Esophagus mucosa (tissue), 1 donor: ENCODE measurements around the gene ADARB2. TPM values are rescaled to one million over a fixed set of nuclear protein-coding genes. Genes with fewer than 3 reads are reported as not detected.
"Not testable (repeated sequence)": the region's sequence is repeated elsewhere in the genome, so short reads cannot be mapped to it uniquely, and the experiment has no call there.

Source experiments
- ATAC-seq: fragments of 200-7000 bp; cut with Tn5 transposase; one replicate; pipeline ENCODE4 v1.9.1; 2020
- total RNA-seq: library from RNA; stranded (reverse); gene quantifications from one replicate; pipeline ENCODE4 v1.2.4, GENCODE V29; 2023
- donor health status: DM: yes; HTN: yes; CAD: no.

Gene ADARB2
- total RNA-seq, 1 donor from 2014 or later, result 0.20 TPM

- ATAC-seq, result no peak
Observed at GRCh38 chr10:1243486-1244234, 493.7 kb downstream of the ADARB2 start.

- no peak for ATAC-seq
Observed at GRCh38 chr10:1242975-1243374, 494.4 kb downstream of the ADARB2 start.

- no peak for ATAC-seq
Observed at GRCh38 chr10:1241973-1242935, 495.1 kb downstream of the ADARB2 start.

- ATAC-seq, result no peak
Observed at GRCh38 chr10:1241322-1241890, 495.9 kb downstream of the ADARB2 start.

- no peak for ATAC-seq
Observed at GRCh38 chr10:1240341-1240775, 497.0 kb downstream of the ADARB2 start.

GRCh38 chr10:1233031-1233430, 504.3 kb downstream of the ADARB2 start:
- ATAC-seq, result no peak

GRCh38 chr10:1232164-1232911, 505.0 kb downstream of the ADARB2 start:
- ATAC-seq, result no peak

GRCh38 chr10:1230592-1231275, 506.6 kb downstream of the ADARB2 start:
- no peak for ATAC-seq

GRCh38 chr10:1230138-1230537, 507.2 kb downstream of the ADARB2 start:
- ATAC-seq, result no peak

- no peak for ATAC-seq
Observed at GRCh38 chr10:1229574-1229973, 507.8 kb downstream of the ADARB2 start.

- ATAC-seq, result no peak
Observed at GRCh38 chr10:1229116-1229515, 508.2 kb downstream of the ADARB2 start.

GRCh38 chr10:1228467-1228975, 508.8 kb downstream of the ADARB2 start:
- no peak for ATAC-seq

- no peak for ATAC-seq
Observed at GRCh38 chr10:1227510-1228402, 509.6 kb downstream of the ADARB2 start.

- not testable (repeated sequence) for ATAC-seq
Observed at GRCh38 chr10:1226907-1227306, 510.4 kb downstream of the ADARB2 start.

- ATAC-seq, result not testable (repeated sequence)
Observed at GRCh38 chr10:1219874-1220273, 517.5 kb downstream of the ADARB2 start.

GRCh38 chr10:1217661-1218060, 519.7 kb downstream of the ADARB2 start:
- no peak for ATAC-seq

- ATAC-seq, result no peak
Observed at GRCh38 chr10:1217237-1217587, 520.1 kb downstream of the ADARB2 start.

- no peak for ATAC-seq
Observed at GRCh38 chr10:1216574-1217236, 520.6 kb downstream of the ADARB2 start.

GRCh38 chr10:1215862-1216573, 521.3 kb downstream of the ADARB2 start:
- no peak for ATAC-seq
